GM12878 (cell line): Measurements from ENCODE around the gene HIBCH. TPM values are rescaled to one million over a fixed set of nuclear protein-coding genes. Genes with fewer than 3 reads are reported as not detected.
A peak's percentile ranks its signal among the peaks of the same experiment; 100 is the strongest.

Experiments used
- GABPA ChIP-seq: IDR thresholded peaks from 2 replicates; pipeline ENCODE4 v1.6.1; 2014; ENCODE audit warnings: antibody characterized with exemption, low read depth, mild to moderate bottlenecking, inconsistent platforms
- HDGF ChIP-seq: fragments of 450-650 bp; IDR thresholded peaks from 2 replicates; pipeline ENCODE4 v1.6.1; 2016; ENCODE audit warnings: antibody characterized with exemption
- LARP7 ChIP-seq: fragments of 450-650 bp; IDR thresholded peaks from 2 replicates; pipeline ENCODE4 v1.6.1; 2017; ENCODE audit warnings: mild to moderate bottlenecking
- MXI1 ChIP-seq: fragments of 150-350 bp; IDR thresholded peaks from 2 replicates; pipeline ENCODE4 v1.6.1; 2011; ENCODE audit warnings: low read depth, mild to moderate bottlenecking, inconsistent platforms, low read length, improper control_type of control experiment
- NR2C2 ChIP-seq: IDR thresholded peaks from 2 replicates; pipeline ENCODE4 v1.6.1; 2011; ENCODE audit warnings: borderline replicate concordance, low read depth; ENCODE audit not compliant: control insufficient read depth, insufficient read length
- SMC3 ChIP-seq: IDR thresholded peaks from 2 replicates; pipeline ENCODE4 v1.6.1; 2011; ENCODE audit warnings: low read length, improper control_type of control experiment, borderline replicate concordance
- SP1 ChIP-seq: IDR thresholded peaks from one replicate; pipeline ENCODE4 v1.6.1; 2011; ENCODE audit warnings: low read depth, low read length
- ZNF207 ChIP-seq: fragments of 450-650 bp; IDR thresholded peaks from 2 replicates; pipeline ENCODE4 v1.6.1; 2014; ENCODE audit warnings: antibody characterized with exemption, mild to moderate bottlenecking, borderline replicate concordance
- ZNF24 ChIP-seq: fragments of 450-650 bp; IDR thresholded peaks from 2 replicates; pipeline ENCODE4 v1.6.1; 2017; ENCODE audit warnings: antibody characterized with exemption, mild to moderate bottlenecking
- polyA plus RNA-seq, 11 experiments: library from polyadenylated mRNA; depleted of rRNA in 4 of 11; unstranded in 6 of 11; stranded (reverse) in 5 of 11; fragments of >200 nt; fragmentation: Nextera tagmentation in 4 of 11; fragmentation: Illumina TruSeq in 1 of 11; extraction: Ambion mirVana in 4 of 11; extraction: Trizol in 1 of 11; gene quantifications; 1 replicate in 1 of 11; 2 replicates in 10 of 11; pipeline versions ENCODE4 v1.2.1 to v1.2.3, GENCODE V29; 2011 to 2016; ENCODE audit warnings: inconsistent platforms in 2 of 11, missing spikeins in 2 of 11, low read depth in 1 of 11
- total RNA-seq, 4 experiments: library from RNA; depleted of rRNA in 3 of 4; stranded (reverse); fragments of >200 nt in 3 of 4; fragmentation: Illumina TruSeq in 1 of 4; extraction: Trizol in 1 of 4; gene quantifications; 2 replicates each; pipeline versions ENCODE4 v1.2.1 to v1.2.3, GENCODE V29; 2013 to 2021
- TF ChIP-seq, protein P1 (sequence below): IDR thresholded peaks from 2 replicates; pipeline ENCODE4 v1.6.1; 2011; ENCODE audit warnings: borderline replicate concordance, low read depth, mild to moderate bottlenecking, moderate library complexity, low read length; ENCODE audit not compliant: insufficient read depth, poor library complexity, severe bottlenecking
- TF ChIP-seq, protein P2 (sequence below): fragments of 450-650 bp; formaldehyde crosslinking; IDR thresholded peaks from 2 replicates; pipeline ENCODE4 v1.5.0; 2022; ENCODE audit warnings: mild to moderate bottlenecking, missing genetic modification characterization
- TF ChIP-seq, protein P3 (sequence below): IDR thresholded peaks from 2 replicates; pipeline ENCODE4 v1.6.1; 2011; ENCODE audit warnings: low read depth, mild to moderate bottlenecking, low read length, moderate library complexity, borderline replicate concordance; ENCODE audit errors: extremely low read depth
- TF ChIP-seq, protein P4 (sequence below): fragments of 150-350 bp; IDR thresholded peaks from 2 replicates; pipeline ENCODE4 v1.6.1; 2014; ENCODE audit warnings: mild to moderate bottlenecking, low read depth, low read length
- TF ChIP-seq, protein P5 (sequence below): fragments of 450-650 bp; IDR thresholded peaks from 2 replicates; pipeline ENCODE4 v1.6.1; 2017; ENCODE audit warnings: antibody characterized with exemption, mild to moderate bottlenecking, moderate library complexity

The HIBCH gene
- total and polyA plus RNA-seq, 10 of the 15 experiments (the other 5 are each of a cell fraction or from before 2014, with no cell fraction given), result 22.3 to 81.0 (median 37.4) TPM

DNA sequence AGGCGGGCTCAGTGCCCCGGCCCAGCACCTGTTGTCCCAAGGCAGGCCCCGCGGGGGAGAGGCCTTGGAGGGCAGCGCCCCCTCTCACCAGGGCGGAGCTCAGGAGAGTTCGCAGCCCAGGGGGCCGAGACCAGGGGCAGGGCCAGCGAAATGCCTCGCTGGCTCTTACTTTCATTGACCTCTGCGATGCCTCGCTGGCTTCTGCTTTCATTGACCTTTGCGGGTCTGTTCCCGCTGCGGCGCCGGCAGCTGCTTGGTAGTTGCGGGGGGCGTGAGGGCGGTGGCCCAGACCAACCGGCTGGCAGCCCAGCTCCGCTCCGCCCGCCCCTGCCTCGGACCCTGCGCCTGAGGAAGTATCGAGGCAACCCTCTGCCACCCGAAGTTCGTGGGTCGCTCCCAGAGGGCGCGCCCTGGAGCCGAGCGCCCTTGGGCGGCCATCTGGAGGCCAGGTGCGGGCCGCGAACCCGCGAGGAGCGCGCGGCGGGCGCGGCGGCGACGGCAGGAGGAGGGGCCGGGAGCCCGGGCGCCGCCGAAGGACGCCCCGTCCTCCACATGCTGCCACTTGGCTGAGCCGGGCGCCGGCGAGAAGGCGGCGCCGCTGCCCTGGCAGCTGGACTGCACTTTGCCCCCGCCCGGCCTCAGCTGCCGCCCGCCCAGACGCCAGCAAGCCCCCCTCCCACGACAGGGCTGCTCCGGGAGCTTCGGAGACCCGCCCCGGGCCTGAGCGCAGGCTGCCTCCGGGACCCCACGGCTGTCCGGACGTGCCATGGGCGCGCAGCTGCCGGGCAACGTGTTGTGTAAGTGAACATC lies 139.1 kb downstream of the HIBCH start (continued):
- TF ChIP-seq SMC3, result no peak; the same call in 1 of the 2 replicates
- TF ChIP-seq, protein P1, sequence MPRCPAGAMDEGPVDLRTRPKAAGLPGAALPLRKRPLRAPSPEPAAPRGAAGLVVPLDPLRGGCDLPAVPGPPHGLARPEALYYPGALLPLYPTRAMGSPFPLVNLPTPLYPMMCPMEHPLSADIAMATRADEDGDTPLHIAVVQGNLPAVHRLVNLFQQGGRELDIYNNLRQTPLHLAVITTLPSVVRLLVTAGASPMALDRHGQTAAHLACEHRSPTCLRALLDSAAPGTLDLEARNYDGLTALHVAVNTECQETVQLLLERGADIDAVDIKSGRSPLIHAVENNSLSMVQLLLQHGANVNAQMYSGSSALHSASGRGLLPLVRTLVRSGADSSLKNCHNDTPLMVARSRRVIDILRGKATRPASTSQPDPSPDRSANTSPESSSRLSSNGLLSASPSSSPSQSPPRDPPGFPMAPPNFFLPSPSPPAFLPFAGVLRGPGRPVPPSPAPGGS, result no peak
- no peak for TF ChIP-seq SP1
- TF ChIP-seq GABPA, result no peak
- TF ChIP-seq, protein P2, sequence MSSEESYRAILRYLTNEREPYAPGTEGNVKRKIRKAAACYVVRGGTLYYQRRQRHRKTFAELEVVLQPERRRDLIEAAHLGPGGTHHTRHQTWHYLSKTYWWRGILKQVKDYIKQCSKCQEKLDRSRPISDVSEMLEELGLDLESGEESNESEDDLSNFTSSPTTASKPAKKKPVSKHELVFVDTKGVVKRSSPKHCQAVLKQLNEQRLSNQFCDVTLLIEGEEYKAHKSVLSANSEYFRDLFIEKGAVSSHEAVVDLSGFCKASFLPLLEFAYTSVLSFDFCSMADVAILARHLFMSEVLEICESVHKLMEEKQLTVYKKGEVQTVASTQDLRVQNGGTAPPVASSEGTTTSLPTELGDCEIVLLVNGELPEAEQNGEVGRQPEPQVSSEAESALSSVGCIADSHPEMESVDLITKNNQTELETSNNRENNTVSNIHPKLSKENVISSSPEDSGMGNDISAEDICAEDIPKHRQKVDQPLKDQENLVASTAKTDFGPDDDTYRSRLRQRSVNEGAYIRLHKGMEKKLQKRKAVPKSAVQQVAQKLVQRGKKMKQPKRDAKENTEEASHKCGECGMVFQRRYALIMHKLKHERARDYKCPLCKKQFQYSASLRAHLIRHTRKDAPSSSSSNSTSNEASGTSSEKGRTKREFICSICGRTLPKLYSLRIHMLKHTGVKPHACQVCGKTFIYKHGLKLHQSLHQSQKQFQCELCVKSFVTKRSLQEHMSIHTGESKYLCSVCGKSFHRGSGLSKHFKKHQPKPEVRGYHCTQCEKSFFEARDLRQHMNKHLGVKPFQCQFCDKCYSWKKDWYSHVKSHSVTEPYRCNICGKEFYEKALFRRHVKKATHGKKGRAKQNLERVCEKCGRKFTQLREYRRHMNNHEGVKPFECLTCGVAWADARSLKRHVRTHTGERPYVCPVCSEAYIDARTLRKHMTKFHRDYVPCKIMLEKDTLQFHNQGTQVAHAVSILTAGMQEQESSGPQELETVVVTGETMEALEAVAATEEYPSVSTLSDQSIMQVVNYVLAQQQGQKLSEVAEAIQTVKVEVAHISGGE (CRISPR knock-in tag), result no peak
- TF ChIP-seq ZNF207, result no peak
- TF ChIP-seq HDGF, result peak; percentile 66
- TF ChIP-seq, protein P3, sequence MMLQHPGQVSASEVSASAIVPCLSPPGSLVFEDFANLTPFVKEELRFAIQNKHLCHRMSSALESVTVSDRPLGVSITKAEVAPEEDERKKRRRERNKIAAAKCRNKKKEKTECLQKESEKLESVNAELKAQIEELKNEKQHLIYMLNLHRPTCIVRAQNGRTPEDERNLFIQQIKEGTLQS, result no peak
- TF ChIP-seq MXI1, result peak; percentile 54; the same call in 1 of the 2 replicates
- TF ChIP-seq, protein P4, sequence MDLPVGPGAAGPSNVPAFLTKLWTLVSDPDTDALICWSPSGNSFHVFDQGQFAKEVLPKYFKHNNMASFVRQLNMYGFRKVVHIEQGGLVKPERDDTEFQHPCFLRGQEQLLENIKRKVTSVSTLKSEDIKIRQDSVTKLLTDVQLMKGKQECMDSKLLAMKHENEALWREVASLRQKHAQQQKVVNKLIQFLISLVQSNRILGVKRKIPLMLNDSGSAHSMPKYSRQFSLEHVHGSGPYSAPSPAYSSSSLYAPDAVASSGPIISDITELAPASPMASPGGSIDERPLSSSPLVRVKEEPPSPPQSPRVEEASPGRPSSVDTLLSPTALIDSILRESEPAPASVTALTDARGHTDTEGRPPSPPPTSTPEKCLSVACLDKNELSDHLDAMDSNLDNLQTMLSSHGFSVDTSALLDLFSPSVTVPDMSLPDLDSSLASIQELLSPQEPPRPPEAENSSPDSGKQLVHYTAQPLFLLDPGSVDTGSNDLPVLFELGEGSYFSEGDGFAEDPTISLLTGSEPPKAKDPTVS, result no peak
- TF ChIP-seq NR2C2, result no peak
- TF ChIP-seq ZNF24, result no peak
- peak; percentile 79; the same call in 1 of the 2 replicates for TF ChIP-seq LARP7
- TF ChIP-seq, protein P5, sequence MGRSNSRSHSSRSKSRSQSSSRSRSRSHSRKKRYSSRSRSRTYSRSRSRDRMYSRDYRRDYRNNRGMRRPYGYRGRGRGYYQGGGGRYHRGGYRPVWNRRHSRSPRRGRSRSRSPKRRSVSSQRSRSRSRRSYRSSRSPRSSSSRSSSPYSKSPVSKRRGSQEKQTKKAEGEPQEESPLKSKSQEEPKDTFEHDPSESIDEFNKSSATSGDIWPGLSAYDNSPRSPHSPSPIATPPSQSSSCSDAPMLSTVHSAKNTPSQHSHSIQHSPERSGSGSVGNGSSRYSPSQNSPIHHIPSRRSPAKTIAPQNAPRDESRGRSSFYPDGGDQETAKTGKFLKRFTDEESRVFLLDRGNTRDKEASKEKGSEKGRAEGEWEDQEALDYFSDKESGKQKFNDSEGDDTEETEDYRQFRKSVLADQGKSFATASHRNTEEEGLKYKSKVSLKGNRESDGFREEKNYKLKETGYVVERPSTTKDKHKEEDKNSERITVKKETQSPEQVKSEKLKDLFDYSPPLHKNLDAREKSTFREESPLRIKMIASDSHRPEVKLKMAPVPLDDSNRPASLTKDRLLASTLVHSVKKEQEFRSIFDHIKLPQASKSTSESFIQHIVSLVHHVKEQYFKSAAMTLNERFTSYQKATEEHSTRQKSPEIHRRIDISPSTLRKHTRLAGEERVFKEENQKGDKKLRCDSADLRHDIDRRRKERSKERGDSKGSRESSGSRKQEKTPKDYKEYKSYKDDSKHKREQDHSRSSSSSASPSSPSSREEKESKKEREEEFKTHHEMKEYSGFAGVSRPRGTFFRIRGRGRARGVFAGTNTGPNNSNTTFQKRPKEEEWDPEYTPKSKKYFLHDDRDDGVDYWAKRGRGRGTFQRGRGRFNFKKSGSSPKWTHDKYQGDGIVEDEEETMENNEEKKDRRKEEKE, result no peak
- TF ChIP-seq, all 136 proteins: peak for 17
